SU-DHL-6 (cell line): ENCODE results near the gene DSCAML1.

Experiments
- EZH2phosphoT487 ChIP-seq: fragments of 200-600 bp; sonication (generic), shearing (Covaris generic); conservative IDR thresholded peaks from 2 replicates; pipeline ENCODE4 v1.6.1; 2018; ENCODE audit warnings: mild to moderate bottlenecking, antibody characterized with exemption, low read length, moderate library complexity, mixed read lengths
- TF ChIP-seq, protein P1 (sequence below): fragments of 200-600 bp; sonication (generic); IDR thresholded peaks from one replicate; pipeline ENCODE4 v1.5.1; 2017; ENCODE audit warnings: antibody characterized with exemption, mild to moderate bottlenecking, low read length, moderate library complexity; ENCODE audit not compliant: insufficient read depth, poor library complexity, severe bottlenecking

DNA sequence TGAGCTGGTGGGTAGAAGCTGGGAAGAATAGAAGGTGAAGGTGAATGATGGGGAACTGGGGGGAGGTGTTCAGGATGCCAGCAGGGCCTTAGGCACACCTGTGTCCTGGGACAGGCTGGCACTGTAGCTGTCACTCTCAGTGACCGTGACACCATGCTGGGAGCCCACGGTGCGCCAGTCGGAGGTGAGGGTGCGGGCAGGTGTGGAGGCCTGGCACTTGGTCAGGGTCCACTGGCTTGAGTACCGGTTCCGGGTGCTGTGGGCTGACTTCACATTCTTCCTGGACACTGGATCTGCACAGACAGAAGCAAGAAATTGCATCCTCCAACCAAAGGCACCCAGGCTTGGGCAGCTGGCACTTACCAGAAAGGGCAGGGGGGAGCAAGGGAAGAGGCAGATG lies 365.6 kb downstream of the DSCAML1 start:
- TF ChIP-seq, protein P1, sequence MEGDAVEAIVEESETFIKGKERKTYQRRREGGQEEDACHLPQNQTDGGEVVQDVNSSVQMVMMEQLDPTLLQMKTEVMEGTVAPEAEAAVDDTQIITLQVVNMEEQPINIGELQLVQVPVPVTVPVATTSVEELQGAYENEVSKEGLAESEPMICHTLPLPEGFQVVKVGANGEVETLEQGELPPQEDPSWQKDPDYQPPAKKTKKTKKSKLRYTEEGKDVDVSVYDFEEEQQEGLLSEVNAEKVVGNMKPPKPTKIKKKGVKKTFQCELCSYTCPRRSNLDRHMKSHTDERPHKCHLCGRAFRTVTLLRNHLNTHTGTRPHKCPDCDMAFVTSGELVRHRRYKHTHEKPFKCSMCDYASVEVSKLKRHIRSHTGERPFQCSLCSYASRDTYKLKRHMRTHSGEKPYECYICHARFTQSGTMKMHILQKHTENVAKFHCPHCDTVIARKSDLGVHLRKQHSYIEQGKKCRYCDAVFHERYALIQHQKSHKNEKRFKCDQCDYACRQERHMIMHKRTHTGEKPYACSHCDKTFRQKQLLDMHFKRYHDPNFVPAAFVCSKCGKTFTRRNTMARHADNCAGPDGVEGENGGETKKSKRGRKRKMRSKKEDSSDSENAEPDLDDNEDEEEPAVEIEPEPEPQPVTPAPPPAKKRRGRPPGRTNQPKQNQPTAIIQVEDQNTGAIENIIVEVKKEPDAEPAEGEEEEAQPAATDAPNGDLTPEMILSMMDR: no peak
- TF ChIP-seq EZH2phosphoT487: no peak
